Sigmoid colon (tissue), 4 donors: ENCODE results near the gene ASPG.

ENCODE experiments used
- EP300 ChIP-seq, 4 donors: sonication (generic); formaldehyde crosslinking; IDR thresholded peaks; one replicate each; pipeline ENCODE4 v1.6.1; 2017; ENCODE audit warnings: antibody characterized with exemption in 4 of 4
- POLR2A ChIP-seq, 2 donors: fragments of 450-650 bp; IDR thresholded peaks; one replicate each; pipeline ENCODE4 v1.6.1; 2016; ENCODE audit warnings: antibody characterized with exemption in 2 of 2, mild to moderate bottlenecking in 2 of 2, moderate library complexity in 2 of 2
- POLR2AphosphoS5 ChIP-seq, 4 donors: sonication (generic); formaldehyde crosslinking; IDR thresholded peaks; one replicate each; pipeline ENCODE4 v1.6.1; 2017; ENCODE audit warnings: antibody characterized with exemption in 4 of 4
- TF ChIP-seq, protein P1 (sequence below), 4 experiments: fragments of 450-650 bp in 3 of 4; fragments of 200-600 bp in 1 of 4; IDR thresholded peaks; one replicate each; pipeline ENCODE4 v1.5.1; 2016 to 2019; ENCODE audit warnings: antibody characterized with exemption in 4 of 4, mild to moderate bottlenecking in 3 of 4, moderate library complexity in 2 of 4

DNA sequence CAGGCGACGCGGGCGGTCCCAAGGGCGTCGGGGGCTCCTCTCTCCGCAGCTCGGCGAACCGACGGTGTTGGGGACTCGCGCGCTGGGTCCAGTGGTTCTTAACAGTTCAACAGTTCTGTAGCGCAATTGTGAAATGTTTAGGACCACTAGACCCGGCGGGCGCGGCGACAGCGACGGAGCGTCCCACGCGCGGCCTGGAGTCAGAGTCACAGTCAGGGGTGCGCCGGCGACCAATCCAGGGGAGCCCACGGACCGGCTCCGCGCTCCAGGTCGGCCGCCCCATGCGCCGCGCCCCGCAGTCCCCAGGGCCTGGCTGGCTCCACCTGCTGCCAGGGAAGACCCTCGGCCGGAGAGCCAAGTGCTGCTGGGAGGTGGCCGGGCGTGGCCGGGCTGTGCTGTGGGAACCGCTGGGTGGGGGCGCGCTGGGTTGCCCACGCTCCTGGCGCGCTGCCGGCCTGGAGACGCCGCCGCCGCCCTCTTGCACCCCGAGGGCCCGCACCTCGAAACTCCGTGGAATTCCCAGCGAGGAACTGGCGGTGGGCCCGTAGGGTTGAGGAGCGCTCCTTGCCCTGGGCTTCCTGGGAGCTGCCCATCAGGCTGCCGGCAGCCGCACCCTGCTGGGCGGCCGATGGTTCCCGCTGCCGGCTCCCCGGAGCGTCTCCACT lies 32.0 kb downstream of the ASPG start:
- TF ChIP-seq, protein P1, sequence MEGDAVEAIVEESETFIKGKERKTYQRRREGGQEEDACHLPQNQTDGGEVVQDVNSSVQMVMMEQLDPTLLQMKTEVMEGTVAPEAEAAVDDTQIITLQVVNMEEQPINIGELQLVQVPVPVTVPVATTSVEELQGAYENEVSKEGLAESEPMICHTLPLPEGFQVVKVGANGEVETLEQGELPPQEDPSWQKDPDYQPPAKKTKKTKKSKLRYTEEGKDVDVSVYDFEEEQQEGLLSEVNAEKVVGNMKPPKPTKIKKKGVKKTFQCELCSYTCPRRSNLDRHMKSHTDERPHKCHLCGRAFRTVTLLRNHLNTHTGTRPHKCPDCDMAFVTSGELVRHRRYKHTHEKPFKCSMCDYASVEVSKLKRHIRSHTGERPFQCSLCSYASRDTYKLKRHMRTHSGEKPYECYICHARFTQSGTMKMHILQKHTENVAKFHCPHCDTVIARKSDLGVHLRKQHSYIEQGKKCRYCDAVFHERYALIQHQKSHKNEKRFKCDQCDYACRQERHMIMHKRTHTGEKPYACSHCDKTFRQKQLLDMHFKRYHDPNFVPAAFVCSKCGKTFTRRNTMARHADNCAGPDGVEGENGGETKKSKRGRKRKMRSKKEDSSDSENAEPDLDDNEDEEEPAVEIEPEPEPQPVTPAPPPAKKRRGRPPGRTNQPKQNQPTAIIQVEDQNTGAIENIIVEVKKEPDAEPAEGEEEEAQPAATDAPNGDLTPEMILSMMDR (IDR thresholded peaks at IDR 0.05), result no peak
- TF ChIP-seq POLR2A (IDR thresholded peaks at IDR 0.05), result no peak
- no peak for TF ChIP-seq EP300 (IDR thresholded peaks at IDR 0.05)
- no peak for TF ChIP-seq POLR2AphosphoS5 (IDR thresholded peaks at IDR 0.05)
